SK-N-SH treated with all-trans-retinoic acid at 6 μM for 48 hours (cell line): Measurements from ENCODE around the gene FMN1.
A peak's percentile ranks its signal among the peaks of the same experiment; 100 is the strongest.

Experiments used
- ATAC-seq: fragments of 200-7000 bp; cut with Tn5 transposase; 3 replicates; pipeline ENCODE4 v1.9.1; 2020; ENCODE audit warnings: mild to moderate bottlenecking, moderate library complexity
- ARNTL ChIP-seq: fragments of 450-650 bp; formaldehyde crosslinking; IDR thresholded peaks from 2 replicates; pipeline ENCODE4 v1.5.0; 2020; ENCODE audit warnings: low read depth, mild to moderate bottlenecking, moderate library complexity, borderline replicate concordance
- BACH2 ChIP-seq: fragments of 250-450 bp; sonication (Bioruptor Pico); IDR thresholded peaks from 2 replicates; pipeline ENCODE4 v1.9.0; 2021; ENCODE audit warnings: mild to moderate bottlenecking, borderline replicate concordance
- CREB5 ChIP-seq: fragments of 250-450 bp; sonication (Bioruptor Pico); IDR thresholded peaks from 2 replicates; pipeline ENCODE4 v1.5.1; 2020; ENCODE audit warnings: low read depth, mild to moderate bottlenecking, moderate library complexity
- CSDC2 ChIP-seq: fragments of 250-450 bp; sonication (Bioruptor Pico); IDR thresholded peaks from 2 replicates; pipeline ENCODE4 v1.5.0; 2020; ENCODE audit warnings: mild to moderate bottlenecking, moderate library complexity
- CSRNP3 ChIP-seq: fragments of 250-450 bp; sonication (Bioruptor Pico); IDR thresholded peaks from 2 replicates; pipeline ENCODE4 v1.5.1; 2021; ENCODE audit warnings: mild to moderate bottlenecking, moderate library complexity
- ESRRG ChIP-seq: fragments of 250-450 bp; sonication (Bioruptor Pico); IDR thresholded peaks from 2 replicates; pipeline ENCODE4 v1.6.1; 2021; ENCODE audit warnings: mild to moderate bottlenecking
- GLIS3 ChIP-seq: fragments of 250-450 bp; sonication (Bioruptor Pico); IDR thresholded peaks from 2 replicates; pipeline ENCODE4 v1.5.0; 2020; ENCODE audit warnings: mild to moderate bottlenecking, moderate library complexity
- ISL1 ChIP-seq: fragments of 250-450 bp; sonication (Bioruptor Pico); IDR thresholded peaks from 2 replicates; pipeline ENCODE4 v2.1.2; 2022; ENCODE audit warnings: mild to moderate bottlenecking, moderate library complexity
- OSR1 ChIP-seq: fragments of 250-450 bp; sonication (Bioruptor Pico); IDR thresholded peaks from 2 replicates; pipeline ENCODE4 v1.8.0; 2022; ENCODE audit warnings: moderate library complexity, mild to moderate bottlenecking, inconsistent platforms
- PATZ1 ChIP-seq: fragments of 250-450 bp; sonication (Bioruptor Pico); IDR thresholded peaks from 2 replicates; pipeline ENCODE4 v1.8.0; 2020; ENCODE audit warnings: mild to moderate bottlenecking, moderate library complexity, borderline replicate concordance
- PPARA ChIP-seq: fragments of 250-450 bp; sonication (Bioruptor Pico); IDR thresholded peaks from 2 replicates; pipeline ENCODE4 v1.5.0; 2020; ENCODE audit warnings: mild to moderate bottlenecking, borderline replicate concordance
- RARB ChIP-seq: fragments of 250-450 bp; sonication (Bioruptor Pico); IDR thresholded peaks from 2 replicates; pipeline ENCODE4 v1.8.0; 2021; ENCODE audit warnings: mild to moderate bottlenecking, moderate library complexity
- SNAI2 ChIP-seq: fragments of 250-450 bp; sonication (Bioruptor Pico); IDR thresholded peaks from 2 replicates; pipeline ENCODE4 v1.5.0; 2020; ENCODE audit warnings: mild to moderate bottlenecking, moderate library complexity
- TCF4 ChIP-seq: fragments of 250-450 bp; sonication (Bioruptor Pico); IDR thresholded peaks from 2 replicates; pipeline ENCODE4 v1.8.0; 2021; ENCODE audit warnings: mild to moderate bottlenecking, moderate library complexity, borderline replicate concordance
- TOX ChIP-seq: fragments of 250-450 bp; sonication (Bioruptor Pico); IDR thresholded peaks from 2 replicates; pipeline ENCODE4 v1.8.0; 2021; ENCODE audit warnings: mild to moderate bottlenecking, moderate library complexity, borderline replicate concordance
- TSHZ2 ChIP-seq: fragments of 250-450 bp; sonication (Bioruptor Pico); IDR thresholded peaks from 2 replicates; pipeline ENCODE4 v1.5.0; 2020; ENCODE audit warnings: mild to moderate bottlenecking, moderate library complexity
- ZC3H10 ChIP-seq: fragments of 250-450 bp; sonication (Bioruptor Pico); IDR thresholded peaks from 2 replicates; pipeline ENCODE4 v1.5.1; 2021; ENCODE audit warnings: mild to moderate bottlenecking, moderate library complexity
- ZFP30 ChIP-seq: fragments of 450-650 bp; formaldehyde crosslinking; IDR thresholded peaks from 2 replicates; pipeline ENCODE4 v1.5.0; 2022; ENCODE audit warnings: mild to moderate bottlenecking, moderate library complexity
- ZNF565 ChIP-seq: fragments of 450-650 bp; formaldehyde crosslinking; conservative IDR thresholded peaks from 2 replicates; pipeline ENCODE4 v1.5.0; 2020; ENCODE audit warnings: low read depth, mild to moderate bottlenecking, moderate library complexity
- ZNF70 ChIP-seq: fragments of 450-650 bp; formaldehyde crosslinking; IDR thresholded peaks from 2 replicates; pipeline ENCODE4 v1.5.0; 2020; ENCODE audit warnings: mild to moderate bottlenecking, moderate library complexity
- ZNF8 ChIP-seq: fragments of 450-650 bp; formaldehyde crosslinking; IDR thresholded peaks from 2 replicates; pipeline ENCODE4 v1.5.0; 2020; ENCODE audit warnings: mild to moderate bottlenecking, moderate library complexity

Gene FMN1

GRCh38 chr15:33138000-33138399 lies 56.5 kb downstream of the FMN1 start (continued):
- no peak for TF ChIP-seq TSHZ2 (CRISPR knock-in tag)
- TF ChIP-seq OSR1, result no peak
- TF ChIP-seq SNAI2 (CRISPR knock-in tag), result no peak
- TF ChIP-seq PPARA (CRISPR knock-in tag), result no peak
- TF ChIP-seq ZNF70 (CRISPR knock-in tag), result no peak
- TF ChIP-seq, all 23 proteins: peak for 0

- ATAC-seq, result no peak
- TF ChIP-seq ARNTL (CRISPR knock-in tag) (no peak), ZNF8 (no peak), GLIS3 (CRISPR knock-in tag) (no peak), CSDC2 (CRISPR knock-in tag) (no peak), CSRNP3 (CRISPR knock-in tag) (no peak), OSR1 (no peak), ZC3H10 (no peak)
Measured at GRCh38 chr15:33137101-33137500, 57.4 kb downstream of the FMN1 start.

GRCh38 chr15:33136353-33136752 lies 58.2 kb downstream of the FMN1 start:
- no peak for ATAC-seq
- TF ChIP-seq SNAI2 (CRISPR knock-in tag) (no peak), ZNF70 (CRISPR knock-in tag) (no peak), CREB5 (CRISPR knock-in tag) (no peak)
- TF ChIP-seq, all 23 proteins: peak for 0

- ATAC-seq, result peak; percentile 59
- 0 out of 2 replicates have a peak, but pooled peaks have one; percentile 15 for TF ChIP-seq SNAI2 (CRISPR knock-in tag)
- no peak for TF ChIP-seq CSDC2 (CRISPR knock-in tag)
Measured at GRCh38 chr15:33135355-33135781, 59.1 kb downstream of the FMN1 start.

- peak; percentile 75 for ATAC-seq
- TF ChIP-seq PATZ1 (CRISPR knock-in tag) (no peak), OSR1 (no peak), SNAI2 (CRISPR knock-in tag) (peak; percentile 49; the same call in 1 of the 2 replicates), BACH2 (CRISPR knock-in tag) (no peak), TOX (CRISPR knock-in tag) (no peak), GLIS3 (CRISPR knock-in tag) (no peak), ZNF565 (CRISPR knock-in tag) (no peak), ESRRG (CRISPR knock-in tag) (no peak), RARB (no peak), ISL1 (CRISPR knock-in tag) (no peak; the same call in 1 of the 2 replicates), ZC3H10 (no peak), CSDC2 (CRISPR knock-in tag) (peak; percentile 90; the same call in 1 of the 2 replicates), PPARA (CRISPR knock-in tag) (no peak), ZFP30 (CRISPR knock-in tag) (no peak), ZNF8 (no peak), ARNTL (CRISPR knock-in tag) (no peak), TSHZ2 (CRISPR knock-in tag) (0 out of 2 replicates have a peak, but pooled peaks have one; percentile 14), CSRNP3 (CRISPR knock-in tag) (no peak), TCF4 (CRISPR knock-in tag) (no peak)
Measured at GRCh38 chr15:33132722-33133345, 61.7 kb downstream of the FMN1 start.
